Measurements from ENCODE around the gene C2orf49.

C2orf49 gene

DNA sequence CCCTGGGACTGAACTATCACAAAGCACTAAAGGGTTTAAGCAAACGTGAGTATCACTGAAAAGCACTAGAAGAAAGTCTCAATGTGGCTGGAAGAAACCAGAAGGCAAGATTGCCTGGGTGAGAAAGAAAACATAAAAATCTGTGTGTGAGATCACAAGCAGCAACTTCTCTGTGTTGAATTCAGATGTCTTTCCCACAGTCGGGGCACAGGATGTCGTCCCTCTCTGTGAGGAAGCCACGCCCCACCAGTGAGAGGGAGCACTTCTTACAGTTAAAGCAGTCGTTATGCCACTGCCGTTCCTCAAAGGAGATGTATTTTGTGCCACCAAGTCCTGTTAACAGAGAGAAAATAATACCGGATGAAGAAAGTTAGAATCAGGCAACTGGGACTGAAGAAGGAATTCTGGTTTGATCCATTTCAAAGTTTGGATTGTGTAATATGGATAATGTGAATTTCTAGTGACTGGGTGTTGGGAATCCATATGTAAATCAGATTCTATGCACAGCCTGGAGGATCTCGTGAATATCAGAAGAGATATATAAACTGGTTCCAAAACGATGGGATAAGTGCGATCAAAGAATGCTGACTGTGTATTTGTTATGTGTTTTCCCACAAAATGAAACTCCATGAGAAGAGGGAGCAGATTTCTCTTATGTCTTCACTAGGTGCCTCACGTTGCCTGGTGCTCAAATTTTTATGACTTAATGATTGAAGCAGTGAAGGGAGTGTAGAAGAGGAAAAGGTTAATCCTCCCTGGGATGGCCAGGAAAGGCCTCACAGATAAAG is 24.0 kb downstream of the C2orf49 start:
- DNase-seq (ENCODE audit: low read depth in 1 of 2, low spot score in 1 of 2), result no peak
- no peaks in the 10 kb centered on the region for H3K27me3 ChIP-seq (ENCODE audit: insufficient read depth, poor library complexity, severe bottlenecking)

DNA sequence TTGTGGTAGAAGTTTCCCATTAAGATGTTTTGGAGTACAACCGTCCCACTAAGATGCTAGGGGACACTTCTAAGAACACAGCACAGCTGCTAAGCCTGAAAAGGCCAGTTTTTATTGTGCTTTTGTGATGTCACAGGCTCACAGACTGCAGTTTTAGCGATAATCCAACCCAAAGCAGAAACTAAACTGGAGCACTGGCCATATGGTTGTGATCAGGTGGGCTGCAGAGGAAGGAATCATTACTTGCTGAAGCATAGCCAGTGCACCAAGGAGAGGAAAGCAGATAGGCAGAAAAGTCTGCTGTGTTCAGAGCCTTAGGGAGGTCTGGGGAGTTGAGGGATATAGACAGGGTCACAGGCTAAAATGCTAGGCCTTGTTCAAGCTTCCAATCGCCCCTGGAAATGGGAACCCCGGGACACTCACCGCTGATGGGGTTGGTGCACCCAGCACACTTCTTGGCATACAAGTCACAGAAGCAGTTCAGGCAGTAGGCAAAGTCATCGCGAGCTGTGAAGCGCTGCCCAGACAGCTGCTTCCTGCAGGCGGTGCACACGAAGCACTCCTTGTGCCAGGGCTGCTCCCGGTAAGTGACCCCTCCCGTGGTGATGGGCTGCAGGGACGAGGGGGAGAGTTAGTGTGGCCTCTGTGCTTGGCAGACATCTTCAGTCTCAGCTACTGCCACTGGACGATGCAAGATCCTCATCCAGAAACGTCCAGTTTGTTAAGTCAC is 25.7 kb downstream of the C2orf49 start:
- TF ChIP-seq GABPA (IDR thresholded peaks at IDR 0.05; ENCODE audit: low read depth) (no peak), POLR2AphosphoS5 (IDR thresholded peaks at IDR 0.05; ENCODE audit: low read depth) (no peak), SPI1 (IDR thresholded peaks at IDR 0.05; ENCODE audit: borderline replicate concordance, low read depth) (no peak)
- TF ChIP-seq, protein P1, sequence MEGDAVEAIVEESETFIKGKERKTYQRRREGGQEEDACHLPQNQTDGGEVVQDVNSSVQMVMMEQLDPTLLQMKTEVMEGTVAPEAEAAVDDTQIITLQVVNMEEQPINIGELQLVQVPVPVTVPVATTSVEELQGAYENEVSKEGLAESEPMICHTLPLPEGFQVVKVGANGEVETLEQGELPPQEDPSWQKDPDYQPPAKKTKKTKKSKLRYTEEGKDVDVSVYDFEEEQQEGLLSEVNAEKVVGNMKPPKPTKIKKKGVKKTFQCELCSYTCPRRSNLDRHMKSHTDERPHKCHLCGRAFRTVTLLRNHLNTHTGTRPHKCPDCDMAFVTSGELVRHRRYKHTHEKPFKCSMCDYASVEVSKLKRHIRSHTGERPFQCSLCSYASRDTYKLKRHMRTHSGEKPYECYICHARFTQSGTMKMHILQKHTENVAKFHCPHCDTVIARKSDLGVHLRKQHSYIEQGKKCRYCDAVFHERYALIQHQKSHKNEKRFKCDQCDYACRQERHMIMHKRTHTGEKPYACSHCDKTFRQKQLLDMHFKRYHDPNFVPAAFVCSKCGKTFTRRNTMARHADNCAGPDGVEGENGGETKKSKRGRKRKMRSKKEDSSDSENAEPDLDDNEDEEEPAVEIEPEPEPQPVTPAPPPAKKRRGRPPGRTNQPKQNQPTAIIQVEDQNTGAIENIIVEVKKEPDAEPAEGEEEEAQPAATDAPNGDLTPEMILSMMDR (IDR thresholded peaks at IDR 0.05; ENCODE audit: insufficient read depth, low read length), result no peak
- TF ChIP-seq, protein P2, sequence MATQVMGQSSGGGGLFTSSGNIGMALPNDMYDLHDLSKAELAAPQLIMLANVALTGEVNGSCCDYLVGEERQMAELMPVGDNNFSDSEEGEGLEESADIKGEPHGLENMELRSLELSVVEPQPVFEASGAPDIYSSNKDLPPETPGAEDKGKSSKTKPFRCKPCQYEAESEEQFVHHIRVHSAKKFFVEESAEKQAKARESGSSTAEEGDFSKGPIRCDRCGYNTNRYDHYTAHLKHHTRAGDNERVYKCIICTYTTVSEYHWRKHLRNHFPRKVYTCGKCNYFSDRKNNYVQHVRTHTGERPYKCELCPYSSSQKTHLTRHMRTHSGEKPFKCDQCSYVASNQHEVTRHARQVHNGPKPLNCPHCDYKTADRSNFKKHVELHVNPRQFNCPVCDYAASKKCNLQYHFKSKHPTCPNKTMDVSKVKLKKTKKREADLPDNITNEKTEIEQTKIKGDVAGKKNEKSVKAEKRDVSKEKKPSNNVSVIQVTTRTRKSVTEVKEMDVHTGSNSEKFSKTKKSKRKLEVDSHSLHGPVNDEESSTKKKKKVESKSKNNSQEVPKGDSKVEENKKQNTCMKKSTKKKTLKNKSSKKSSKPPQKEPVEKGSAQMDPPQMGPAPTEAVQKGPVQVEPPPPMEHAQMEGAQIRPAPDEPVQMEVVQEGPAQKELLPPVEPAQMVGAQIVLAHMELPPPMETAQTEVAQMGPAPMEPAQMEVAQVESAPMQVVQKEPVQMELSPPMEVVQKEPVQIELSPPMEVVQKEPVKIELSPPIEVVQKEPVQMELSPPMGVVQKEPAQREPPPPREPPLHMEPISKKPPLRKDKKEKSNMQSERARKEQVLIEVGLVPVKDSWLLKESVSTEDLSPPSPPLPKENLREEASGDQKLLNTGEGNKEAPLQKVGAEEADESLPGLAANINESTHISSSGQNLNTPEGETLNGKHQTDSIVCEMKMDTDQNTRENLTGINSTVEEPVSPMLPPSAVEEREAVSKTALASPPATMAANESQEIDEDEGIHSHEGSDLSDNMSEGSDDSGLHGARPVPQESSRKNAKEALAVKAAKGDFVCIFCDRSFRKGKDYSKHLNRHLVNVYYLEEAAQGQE (IDR thresholded peaks at IDR 0.05; ENCODE audit: insufficient replicate concordance, low read depth), result no peak
- no peak overlapping the region for H3K4me3 ChIP-seq (replicated peaks; ENCODE audit: insufficient read depth, low read length)
- DNase-seq (ENCODE audit: low read depth in 1 of 2, low spot score in 1 of 2), result no peak
- peaks cover 3% of the 10 kb centered on the region for H3K27me3 ChIP-seq (ENCODE audit: insufficient read depth, poor library complexity, severe bottlenecking)
- no peak overlapping the region for H3K27ac ChIP-seq (replicated peaks)

More for the DNA sequence above, 24.0 kb downstream of the C2orf49 start:
- H3K4me3 ChIP-seq (replicated peaks; ENCODE audit: insufficient read depth, low read length), result no peak overlapping the region
- TF ChIP-seq, protein P2 (IDR thresholded peaks at IDR 0.05; ENCODE audit: insufficient replicate concordance, low read depth), result no peak
- TF ChIP-seq, protein P1 (IDR thresholded peaks at IDR 0.05; ENCODE audit: insufficient read depth, low read length), result no peak
- TF ChIP-seq SPI1 (IDR thresholded peaks at IDR 0.05; ENCODE audit: borderline replicate concordance, low read depth) (no peak), POLR2AphosphoS5 (IDR thresholded peaks at IDR 0.05; ENCODE audit: low read depth) (no peak), GABPA (IDR thresholded peaks at IDR 0.05; ENCODE audit: low read depth) (no peak)
- H3K27ac ChIP-seq (replicated peaks), result no peak overlapping the region

DNA sequence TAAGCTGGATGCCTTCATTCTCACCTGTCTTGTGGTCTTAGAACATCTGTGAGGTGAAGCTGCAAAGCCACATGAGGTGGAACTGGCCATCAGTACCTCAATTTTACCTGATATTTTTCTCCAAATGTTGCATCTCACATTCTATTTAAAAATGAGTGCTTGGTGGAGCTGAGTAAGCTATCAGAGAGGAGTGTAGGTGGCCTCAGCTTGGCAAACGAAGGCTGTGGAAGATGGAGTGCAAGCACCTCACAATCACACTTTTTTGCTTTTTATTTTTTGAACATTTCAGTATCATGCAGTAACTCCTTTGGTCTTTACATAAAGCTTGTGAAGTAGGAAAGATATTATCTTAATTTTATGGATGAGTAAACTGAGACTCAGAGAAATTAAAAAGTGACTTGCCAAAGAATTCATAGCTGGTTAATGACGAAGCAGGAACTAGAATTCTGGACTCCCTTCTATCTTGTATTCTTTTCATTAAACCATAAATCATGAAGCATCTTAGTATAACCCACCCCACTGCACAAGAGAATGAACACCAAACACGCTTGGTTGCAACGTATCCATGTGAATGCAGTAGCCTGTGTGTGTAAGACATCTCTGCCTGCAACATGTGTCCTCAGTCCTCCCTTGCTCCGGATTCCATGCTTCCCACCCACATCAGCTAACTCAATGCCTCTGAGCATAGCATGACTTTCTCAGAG is 27.2 kb downstream of the C2orf49 start:
- no peak for TF ChIP-seq POLR2AphosphoS5 (IDR thresholded peaks at IDR 0.05; ENCODE audit: low read depth)
- no peak for TF ChIP-seq SPI1 (IDR thresholded peaks at IDR 0.05; ENCODE audit: borderline replicate concordance, low read depth)
- TF ChIP-seq, protein P2 (IDR thresholded peaks at IDR 0.05; ENCODE audit: insufficient replicate concordance, low read depth), result no peak
- no peak for TF ChIP-seq GABPA (IDR thresholded peaks at IDR 0.05; ENCODE audit: low read depth)
- TF ChIP-seq, protein P1 (IDR thresholded peaks at IDR 0.05; ENCODE audit: insufficient read depth, low read length), result no peak
- DNase-seq (ENCODE audit: low read depth in 1 of 2, low spot score in 1 of 2), result no peak
- Histone ChIP-seq H3K27ac (replicated peaks) (no peak overlapping the region), H3K27me3 (ENCODE audit: insufficient read depth, poor library complexity, severe bottlenecking) (peaks cover 3% of the 10 kb centered on the region), H3K4me3 (replicated peaks; ENCODE audit: insufficient read depth, low read length) (no peak overlapping the region)

All from HL-60 (cell line).